Skeletal muscle tissue (tissue), 4 donors: ENCODE results near the gene MROH2B. TPM values are rescaled to one million over a fixed set of nuclear protein-coding genes. Genes with fewer than 3 reads are reported as not detected.

ENCODE experiments used
- H3K27ac ChIP-seq: one replicate; pipeline ENCODE4 v1.7.0; 2013; ENCODE audit warnings: mild to moderate bottlenecking, low read depth, low read length, inconsistent platforms
- H3K27me3 ChIP-seq, 3 donors: one replicate each; pipeline ENCODE4 v1.7.0; 2013; ENCODE audit warnings: low read length in 3 of 3; ENCODE audit not compliant: control insufficient read depth in 3 of 3, insufficient read depth in 3 of 3
- H3K36me3 ChIP-seq, 3 donors: one replicate each; pipeline ENCODE4 v1.7.0; 2013; ENCODE audit warnings: low read length in 3 of 3; ENCODE audit not compliant: control insufficient read depth in 3 of 3, insufficient read depth in 3 of 3
- H3K4me1 ChIP-seq, 3 donors: one replicate each; pipeline ENCODE4 v1.7.0; 2013; ENCODE audit warnings: low read length in 3 of 3, mild to moderate bottlenecking in 3 of 3; ENCODE audit not compliant: control insufficient read depth in 3 of 3, insufficient read depth in 3 of 3
- H3K4me3 ChIP-seq, 3 donors: one replicate each; pipeline ENCODE4 v1.7.0; 2013; ENCODE audit warnings: low read length in 3 of 3
- H3K9ac ChIP-seq, 3 donors: one replicate each; pipeline ENCODE4 v1.7.0; 2013; ENCODE audit warnings: low read length in 3 of 3, mild to moderate bottlenecking in 3 of 3, moderate library complexity in 2 of 3, low read depth in 1 of 3
- H3K9me3 ChIP-seq, 3 donors: one replicate each; pipeline ENCODE4 v1.7.0; 2013; ENCODE audit warnings: low read length in 3 of 3; ENCODE audit not compliant: control insufficient read depth in 3 of 3
- total RNA-seq: library from RNA; depleted of rRNA; stranded (reverse); fragments of >200 nt; gene quantifications from one replicate; pipeline ENCODE4 v1.2.3, GENCODE V29; 2014
- donor health status: Osteomylitis.

The MROH2B gene
- not detected for total RNA-seq

DNA sequence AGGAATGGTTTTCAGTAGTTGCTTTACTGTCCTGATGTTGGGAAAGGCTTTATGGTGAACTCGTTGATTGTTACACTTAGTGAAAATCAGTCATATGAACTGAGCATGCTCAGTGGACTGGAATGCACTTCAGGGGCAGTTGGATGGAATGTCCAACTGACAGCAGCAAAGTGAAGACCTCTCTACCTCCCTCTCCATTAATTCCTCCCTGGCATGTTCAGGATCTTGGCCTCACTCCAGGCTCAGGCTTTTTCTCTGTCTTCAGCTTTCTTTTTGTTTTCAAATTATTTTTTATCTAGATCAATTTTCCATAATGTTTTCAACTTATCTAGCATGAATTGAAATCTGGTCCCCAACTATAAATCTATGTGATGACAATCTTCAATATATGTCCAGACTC, at the start of gene MROH2B:
Gene MROH2B (minus strand): TSS at position 101 of the 400 bp plus-strand sequence. CDS start 490 bp downstream, outside the sequence.
- Histone ChIP-seq H3K4me1 (no peaks in the 10 kb centered on the region), H3K27ac (no peak within 1 kb of the TSS), H3K36me3 (no peaks in the 10 kb centered on the region), H3K4me3 (no peak within 1 kb of the TSS), H3K9me3 (no peaks in the 10 kb centered on the region), H3K9ac (no peak within 1 kb of the TSS), H3K27me3 (no peaks in the 10 kb centered on the region)

DNA sequence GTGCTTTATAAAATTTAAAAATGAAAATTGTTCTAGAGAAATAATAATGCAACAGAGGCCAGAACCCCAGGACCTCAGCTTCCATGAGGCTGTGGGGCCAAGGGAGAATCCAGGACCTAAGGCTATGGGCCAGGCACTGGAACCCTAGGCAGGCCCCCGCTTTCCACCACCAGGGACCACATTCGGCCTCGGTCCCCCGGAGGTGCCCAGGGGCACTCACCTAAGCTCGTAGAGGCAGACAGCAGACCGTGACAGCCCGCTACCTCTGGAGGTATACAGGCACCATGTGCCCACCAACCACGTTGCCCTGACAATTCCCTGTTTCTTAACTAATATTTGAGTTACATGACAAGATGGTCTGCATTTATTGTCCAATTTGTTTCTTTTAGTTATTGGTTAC, 49.5 kb upstream of the MROH2B start:
- H3K4me3 ChIP-seq = no peak overlapping the region
- H3K4me1 ChIP-seq = no peaks in the 10 kb centered on the region
- H3K9ac ChIP-seq = no peak overlapping the region
- no peak overlapping the region for H3K27ac ChIP-seq
- H3K36me3 ChIP-seq = no peaks in the 10 kb centered on the region
- no peaks in the 10 kb centered on the region for H3K27me3 ChIP-seq
- H3K9me3 ChIP-seq = no peaks in the 10 kb centered on the region

DNA sequence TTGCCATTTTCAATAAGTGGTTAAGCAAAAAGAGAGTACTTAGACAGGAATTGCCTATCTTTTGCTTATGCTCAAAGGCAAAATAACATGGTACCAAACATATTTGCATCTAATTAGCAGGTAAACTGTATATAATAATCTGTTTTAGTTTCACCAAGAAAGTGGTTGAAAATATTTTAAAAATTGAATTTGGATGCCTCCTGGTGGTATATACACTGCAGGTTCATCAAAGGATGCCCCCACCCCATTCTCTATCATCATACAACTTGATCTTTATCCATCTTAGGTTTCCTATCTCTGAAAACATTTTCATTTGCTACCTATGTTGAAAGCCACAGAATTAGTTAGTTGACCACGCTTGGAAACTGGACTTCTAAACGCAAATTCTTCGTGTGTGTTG, 47.0 kb upstream of the MROH2B start:
- Histone ChIP-seq H3K9me3 (no peaks in the 10 kb centered on the region), H3K27ac (no peak overlapping the region), H3K27me3 (no peaks in the 10 kb centered on the region), H3K9ac (no peak overlapping the region), H3K4me1 (no peaks in the 10 kb centered on the region), H3K36me3 (no peaks in the 10 kb centered on the region), H3K4me3 (no peak overlapping the region)

DNA sequence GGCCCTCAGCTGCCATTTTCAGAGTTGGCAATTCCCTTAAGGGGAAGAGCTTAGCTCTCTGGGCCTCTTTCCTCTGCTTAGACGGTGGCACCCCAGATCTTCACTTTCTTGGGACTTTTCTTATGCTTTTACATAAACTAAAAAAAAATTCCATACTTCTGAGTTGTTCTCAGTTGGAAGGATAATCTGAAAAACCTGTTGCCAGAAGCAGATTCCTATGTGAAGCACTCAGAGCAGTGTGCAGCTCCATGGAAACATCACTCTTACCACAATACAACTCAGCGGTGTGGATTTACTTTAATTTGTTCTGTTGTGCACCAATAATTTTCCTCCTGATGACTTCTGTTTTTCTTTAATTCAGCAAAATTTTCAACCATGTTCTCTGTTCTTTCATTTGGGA, 44.1 kb upstream of the MROH2B start:
- H3K4me1 ChIP-seq = no peaks in the 10 kb centered on the region
- H3K36me3 ChIP-seq = no peaks in the 10 kb centered on the region
- H3K27me3 ChIP-seq = no peaks in the 10 kb centered on the region
- no peak overlapping the region for H3K9ac ChIP-seq
- no peak overlapping the region for H3K27ac ChIP-seq
- H3K9me3 ChIP-seq = no peaks in the 10 kb centered on the region
- H3K4me3 ChIP-seq = no peak overlapping the region

DNA sequence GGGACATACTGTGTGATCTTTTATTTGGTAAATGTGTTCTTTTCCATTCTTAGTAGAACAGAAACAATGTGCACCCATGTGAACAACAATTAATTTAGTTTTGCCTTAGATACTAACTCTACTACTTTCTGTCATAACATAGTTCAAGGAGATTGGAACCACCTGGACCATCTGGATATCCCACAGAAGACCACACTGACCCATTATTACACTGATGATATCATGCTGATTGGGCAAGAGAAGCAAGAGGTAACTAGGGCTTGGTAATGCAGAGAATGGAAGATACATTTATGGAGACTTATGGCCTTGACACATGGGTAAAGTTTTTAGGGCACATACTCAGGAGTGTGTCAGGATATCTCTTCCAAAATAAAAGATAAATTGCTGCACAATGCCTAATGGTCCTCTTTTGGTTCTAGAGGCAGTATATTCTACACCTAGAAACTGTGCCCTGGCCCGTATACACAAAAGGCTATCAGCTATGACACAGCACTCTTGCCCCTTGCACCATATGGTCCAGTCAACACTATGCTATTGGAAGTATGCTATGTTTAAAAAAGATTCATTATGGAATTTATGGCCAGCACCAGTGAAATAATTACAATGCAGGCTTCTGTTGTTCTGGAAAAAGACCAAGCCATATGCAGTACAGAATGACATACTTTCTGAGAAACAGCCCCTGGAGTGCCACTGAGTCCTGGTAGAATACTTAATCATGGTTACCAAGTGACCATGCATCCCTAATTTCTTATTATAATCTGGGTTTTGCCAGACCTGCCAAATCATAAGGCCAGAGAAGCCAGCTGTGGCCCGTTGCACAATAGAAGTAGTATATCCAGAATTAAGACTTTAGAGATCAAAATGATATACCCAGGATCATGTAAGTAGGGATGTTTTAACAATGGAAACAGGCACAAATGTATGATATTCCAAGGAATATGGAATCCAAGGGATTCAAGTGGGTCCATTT, 41.6 kb upstream of the MROH2B start:
- H3K9me3 ChIP-seq = no peaks in the 10 kb centered on the region
- no peak overlapping the region for H3K4me3 ChIP-seq
- H3K4me1 ChIP-seq = no peaks in the 10 kb centered on the region
- H3K9ac ChIP-seq = no peak overlapping the region
- H3K36me3 ChIP-seq = no peaks in the 10 kb centered on the region
- H3K27me3 ChIP-seq = no peaks in the 10 kb centered on the region
- H3K27ac ChIP-seq = no peak overlapping the region

DNA sequence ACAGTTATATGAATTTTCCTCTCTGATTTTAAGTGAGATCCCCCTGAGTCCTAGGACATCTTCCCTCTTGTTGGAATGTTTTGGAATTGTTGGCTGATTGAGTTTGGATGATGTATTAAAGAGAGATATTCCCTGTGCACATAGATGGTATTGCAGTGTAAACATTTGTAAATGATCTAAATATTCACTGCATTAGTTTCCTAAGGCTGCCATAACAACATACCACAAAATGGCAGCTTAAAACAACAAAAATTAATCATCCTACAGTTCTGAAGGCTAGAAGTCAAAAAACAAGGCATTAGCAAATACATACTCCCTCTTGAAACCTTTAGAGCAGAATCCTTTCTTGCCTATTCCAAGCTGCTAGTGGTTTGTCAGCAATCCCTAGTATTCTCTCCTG, 38.0 kb upstream of the MROH2B start:
- Histone ChIP-seq H3K27ac (no peak overlapping the region), H3K4me1 (no peaks in the 10 kb centered on the region), H3K4me3 (no peak overlapping the region), H3K36me3 (no peaks in the 10 kb centered on the region), H3K9me3 (no peaks in the 10 kb centered on the region), H3K27me3 (no peaks in the 10 kb centered on the region), H3K9ac (no peak overlapping the region)

DNA sequence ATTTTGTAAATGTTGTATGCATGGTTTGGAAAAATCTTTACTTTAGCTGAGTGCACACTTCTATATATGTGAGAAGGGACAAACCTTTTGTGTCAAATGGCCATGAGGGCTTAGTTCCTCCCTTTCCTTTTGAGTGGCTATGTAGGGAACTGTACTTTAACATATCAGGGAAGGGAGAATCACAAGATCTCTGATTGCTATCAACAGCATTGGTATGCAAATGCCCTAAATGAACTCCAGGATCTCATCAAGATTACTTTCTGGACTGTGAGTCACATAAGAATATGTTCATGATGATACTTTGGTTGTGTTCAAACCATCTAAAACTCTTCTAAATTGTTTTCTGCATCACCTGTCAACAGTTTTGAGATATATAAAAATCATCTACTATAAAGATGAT, 31.2 kb upstream of the MROH2B start:
- no peak overlapping the region for H3K9ac ChIP-seq
- H3K36me3 ChIP-seq = no peaks in the 10 kb centered on the region
- H3K9me3 ChIP-seq = no peaks in the 10 kb centered on the region
- no peaks in the 10 kb centered on the region for H3K27me3 ChIP-seq
- H3K4me1 ChIP-seq = no peaks in the 10 kb centered on the region
- no peak overlapping the region for H3K27ac ChIP-seq
- H3K4me3 ChIP-seq = no peak overlapping the region

DNA sequence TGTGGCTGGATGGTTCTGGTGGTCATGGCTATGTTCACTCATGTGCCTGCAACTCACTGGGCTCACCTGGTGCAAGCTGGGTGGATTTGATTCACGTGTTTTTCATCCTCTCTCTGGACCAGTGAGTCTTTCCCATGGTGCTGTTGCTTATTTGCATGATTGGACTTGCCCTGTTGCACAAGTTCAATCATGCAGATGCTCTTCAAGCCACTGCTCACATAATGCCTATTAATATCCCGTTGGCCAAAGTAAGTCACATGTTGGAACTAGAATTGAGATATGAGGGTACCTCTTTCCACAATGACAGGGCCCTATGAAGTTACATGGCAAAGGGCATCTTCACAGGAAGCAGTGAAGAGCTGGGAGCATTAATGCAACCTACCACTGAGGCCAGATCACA, 26.5 kb upstream of the MROH2B start:
- Histone ChIP-seq H3K9ac (no peak overlapping the region), H3K9me3 (peaks cover 0 to 2% (median 0%) of the 10 kb centered on the region in 3 donors), H3K27me3 (no peaks in the 10 kb centered on the region), H3K36me3 (no peaks in the 10 kb centered on the region), H3K27ac (no peak overlapping the region), H3K4me1 (no peaks in the 10 kb centered on the region), H3K4me3 (no peak overlapping the region)

DNA sequence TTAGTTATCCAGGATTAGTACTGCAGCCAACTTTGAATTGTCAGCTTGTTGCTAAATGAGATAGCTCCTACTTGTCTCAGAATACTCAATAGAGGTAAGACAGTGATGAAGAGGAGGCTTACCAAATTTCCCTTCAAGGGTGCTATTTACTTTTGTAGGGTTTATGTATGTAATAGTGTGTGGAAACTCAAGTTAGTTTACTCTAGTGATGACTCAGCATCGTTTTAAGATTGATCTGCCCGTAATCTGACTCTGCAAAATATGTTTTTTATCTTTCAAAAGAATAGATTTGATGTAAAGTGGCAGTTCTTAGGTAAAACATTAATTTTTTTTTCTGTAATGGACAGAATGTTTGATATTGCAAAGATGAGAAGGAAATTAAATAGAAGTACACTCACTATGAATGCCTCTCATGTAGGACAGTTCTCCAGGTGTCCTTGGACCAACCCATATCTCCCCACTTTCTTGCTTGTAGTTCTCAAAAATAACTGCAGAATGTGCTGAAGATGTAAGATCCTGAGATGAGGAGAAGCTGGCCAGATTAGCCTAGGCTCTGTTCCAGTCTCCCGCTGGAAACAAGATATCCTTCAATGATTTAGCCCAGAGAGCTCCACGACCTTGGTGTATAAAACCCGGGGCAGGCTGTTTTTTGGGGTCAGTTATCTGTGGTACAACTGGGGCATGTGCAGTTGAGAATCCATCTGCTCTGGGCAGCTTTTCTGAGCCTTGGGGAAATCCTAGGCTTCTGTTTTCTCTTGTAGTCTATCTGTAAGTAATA, 24.4 kb upstream of the MROH2B start:
- H3K4me3 ChIP-seq = no peak overlapping the region
- no peak overlapping the region for H3K27ac ChIP-seq
- no peak overlapping the region for H3K9ac ChIP-seq
- H3K27me3 ChIP-seq = no peaks in the 10 kb centered on the region
- peaks cover 0 to 2% (median 0%) of the 10 kb centered on the region in 3 donors for H3K9me3 ChIP-seq
- H3K36me3 ChIP-seq = no peaks in the 10 kb centered on the region
- no peaks in the 10 kb centered on the region for H3K4me1 ChIP-seq

DNA sequence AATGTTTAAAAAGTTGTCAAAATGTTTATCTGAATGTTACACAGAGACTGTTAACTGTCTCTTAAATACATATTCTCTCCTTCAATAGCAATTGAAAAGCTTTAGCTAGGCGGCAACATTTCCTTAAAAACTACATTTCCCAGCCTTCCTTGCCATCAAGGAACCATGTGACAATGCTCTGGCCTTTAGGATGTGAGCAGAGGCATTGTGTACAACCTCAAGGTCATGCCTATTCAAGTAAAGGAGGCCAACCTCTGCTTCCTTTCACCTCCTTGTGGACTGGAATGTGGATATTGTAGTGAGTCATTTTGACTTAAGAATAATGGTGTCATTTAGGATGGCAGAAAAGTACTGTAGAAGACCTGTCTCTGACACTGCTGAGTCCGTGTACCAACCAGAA, 23.7 kb upstream of the MROH2B start:
- Histone ChIP-seq H3K9ac (no peak overlapping the region), H3K27ac (no peak overlapping the region), H3K27me3 (no peaks in the 10 kb centered on the region), H3K9me3 (peaks cover 0 to 2% (median 0%) of the 10 kb centered on the region in 3 donors), H3K36me3 (no peaks in the 10 kb centered on the region), H3K4me1 (no peaks in the 10 kb centered on the region), H3K4me3 (no peak overlapping the region)
